ENCODE measurements around the gene PI16. TPM values are rescaled to one million over a fixed set of nuclear protein-coding genes. Genes with fewer than 3 reads are reported as not detected.
"Not testable (repeated sequence)": the region's sequence is repeated elsewhere in the genome, so short reads cannot be mapped to it uniquely, and the experiment has no call there.

Gene PI16
- total RNA-seq, 1 experiment from 2014 or later: not detected

DNA sequence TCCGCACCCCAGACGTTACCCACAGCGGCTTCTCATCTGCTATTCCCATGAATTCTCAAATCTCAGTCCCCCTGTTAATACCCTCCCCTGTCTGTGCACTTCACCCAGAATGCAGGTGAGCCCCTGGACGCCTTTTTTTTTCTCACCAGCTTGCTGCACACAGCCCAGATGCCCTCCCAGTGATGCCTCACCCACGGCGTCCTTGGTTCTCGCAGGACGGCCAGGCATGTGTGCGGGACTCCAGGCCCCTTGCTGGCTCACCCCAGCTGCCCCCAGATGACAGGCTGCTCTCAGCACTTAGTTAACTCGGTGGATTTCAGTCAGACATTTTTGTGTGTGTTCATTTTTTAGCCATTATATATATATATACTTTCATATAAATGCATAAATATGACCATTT, 25.4 kb upstream of the PI16 start:
- DNase-seq (ENCODE audit: low read depth): no peak

GRCh38 chr6:36929607-36930006, 24.9 kb upstream of the PI16 start:
- no peak for DNase-seq (ENCODE audit: low read depth)

GRCh38 chr6:36930483-36930882, 24.1 kb upstream of the PI16 start:
- DNase-seq (ENCODE audit: low read depth): no peak

- DNase-seq (ENCODE audit: low read depth): peak; percentile 34
Measured at GRCh38 chr6:36933102-36933501, 21.4 kb upstream of the PI16 start.

GRCh38 chr6:36933519-36933918, 21.0 kb upstream of the PI16 start:
- no peak for DNase-seq (ENCODE audit: low read depth)

DNA sequence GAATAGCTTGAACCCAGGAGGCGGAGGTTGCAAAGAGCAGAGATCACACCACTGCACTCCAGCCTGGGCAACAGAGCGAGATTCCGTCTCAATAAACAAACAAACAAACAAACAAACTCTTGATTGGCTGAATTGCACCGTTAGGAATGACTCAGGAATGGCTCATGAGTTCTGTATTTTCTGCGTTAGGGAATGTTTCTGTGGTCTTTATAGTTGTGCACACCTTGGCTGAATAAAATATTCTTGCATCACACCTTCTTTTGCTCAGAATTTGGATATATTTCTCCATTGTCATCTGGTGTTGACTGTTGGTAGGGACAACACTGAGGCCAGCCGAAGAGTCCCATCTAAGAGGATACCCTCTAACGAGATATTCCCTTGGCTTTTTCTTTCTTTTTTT, 19.6 kb upstream of the PI16 start:
- DNase-seq (ENCODE audit: low read depth): no peak

DNA sequence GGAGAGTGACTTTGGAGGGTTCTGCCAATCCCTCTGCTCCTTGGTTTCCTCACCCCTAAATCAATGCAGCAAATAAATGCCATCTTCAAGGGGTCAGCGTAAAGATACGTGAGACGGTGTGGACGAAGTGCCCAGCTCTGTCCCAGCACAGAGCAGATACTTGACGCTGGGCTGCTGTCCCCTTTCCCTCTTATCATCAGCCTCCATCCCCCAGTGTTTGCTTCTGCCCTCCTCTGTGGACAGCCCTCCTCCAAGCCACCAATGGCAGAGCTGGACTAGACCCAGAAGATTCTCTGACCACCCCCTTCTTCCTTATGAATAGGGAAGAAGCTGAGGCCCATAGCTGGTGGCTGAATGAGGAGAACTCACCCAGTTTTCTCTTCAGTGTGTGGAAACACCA, 17.7 kb upstream of the PI16 start:
- DNase-seq (ENCODE audit: low read depth): no peak

- DNase-seq (ENCODE audit: low read depth): no peak
Measured at GRCh38 chr6:36937896-36938295, 16.6 kb upstream of the PI16 start.

GRCh38 chr6:36938536-36938935, 16.0 kb upstream of the PI16 start:
- DNase-seq (ENCODE audit: low read depth): peak; percentile 53

DNA sequence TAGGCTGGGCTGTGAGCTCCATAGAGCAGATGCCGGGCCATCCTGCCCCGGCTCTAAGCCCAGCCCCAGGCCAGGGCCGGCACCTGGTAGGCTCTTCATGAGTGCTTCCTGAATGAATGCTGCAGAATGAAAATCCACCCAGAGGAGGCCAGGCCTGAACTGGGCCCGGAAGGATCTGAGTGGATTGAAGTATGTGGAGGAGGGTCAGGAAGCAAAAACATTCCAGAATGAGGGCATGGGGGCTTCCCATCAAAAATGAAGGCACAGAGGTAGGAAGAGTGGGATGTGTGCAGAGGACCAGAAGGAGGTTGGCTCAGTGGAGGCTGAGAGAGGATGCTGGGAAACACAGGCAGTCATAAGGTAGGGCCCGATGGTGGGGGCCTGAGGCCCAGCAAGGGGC, 15.5 kb upstream of the PI16 start:
- not testable (repeated sequence) for DNase-seq (ENCODE audit: low read depth)

DNA sequence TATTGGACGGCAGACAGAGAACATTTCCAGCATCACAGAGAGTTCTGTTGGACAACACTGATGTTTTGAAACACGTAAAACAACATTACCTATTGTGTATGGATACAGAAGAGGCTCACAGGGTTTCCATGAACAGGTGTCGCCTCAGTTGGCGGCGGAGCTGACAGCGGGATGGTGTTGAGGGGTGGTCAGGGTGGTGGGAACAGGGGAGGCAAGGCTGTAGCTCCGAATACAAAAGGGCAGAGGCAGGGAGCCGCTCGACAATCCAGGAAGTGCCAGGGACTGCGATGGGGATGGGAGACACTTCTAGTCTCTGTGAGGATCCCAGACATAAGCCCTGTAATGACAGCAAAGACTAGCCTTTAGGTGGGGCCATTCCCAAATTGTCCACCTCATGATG, 14.5 kb upstream of the PI16 start:
- DNase-seq (ENCODE audit: low read depth): no peak

- DNase-seq (ENCODE audit: low read depth): not testable (repeated sequence)
Measured at GRCh38 chr6:36941561-36941960, 13.0 kb upstream of the PI16 start.

- DNase-seq (ENCODE audit: low read depth): not testable (repeated sequence)
Measured at GRCh38 chr6:36942329-36942728, 12.2 kb upstream of the PI16 start.

GRCh38 chr6:36944650-36945049, 9.9 kb upstream of the PI16 start:
- no peak for DNase-seq (ENCODE audit: low read depth)

GRCh38 chr6:36945301-36945700, 9.2 kb upstream of the PI16 start:
- DNase-seq (ENCODE audit: low read depth): no peak

DNA sequence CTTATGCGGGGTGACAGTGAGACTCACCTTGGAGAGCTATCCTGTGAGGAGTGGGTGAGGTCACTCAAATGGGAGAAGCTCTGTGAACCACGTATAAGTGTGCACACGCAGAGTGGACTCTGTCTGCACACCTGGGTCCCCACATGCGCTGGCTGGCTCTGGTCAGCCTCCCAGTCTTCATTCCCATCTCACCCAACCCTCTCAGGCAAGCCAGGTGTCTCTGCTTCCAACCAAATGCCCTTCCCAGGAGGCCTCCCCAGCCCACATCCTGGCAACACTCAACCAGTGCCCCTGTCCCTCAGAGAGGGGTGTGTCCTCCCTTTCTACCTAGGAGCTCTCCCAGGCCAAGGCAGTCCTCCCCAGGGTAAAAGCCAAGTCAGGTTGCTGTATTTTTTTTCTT, 8.0 kb upstream of the PI16 start:
- no peak for DNase-seq (ENCODE audit: low read depth)

GRCh38 chr6:36947570-36948351, 6.8 kb upstream of the PI16 start:
- no peak for DNase-seq (ENCODE audit: low read depth)

GRCh38 chr6:36949076-36949475, 5.5 kb upstream of the PI16 start:
- DNase-seq (ENCODE audit: low read depth): not testable (repeated sequence)

GRCh38 chr6:36949636-36950035, 4.9 kb upstream of the PI16 start:
- DNase-seq (ENCODE audit: low read depth): peak; percentile 46

GRCh38 chr6:36953931-36954261, 642 bp upstream of the PI16 start:
- DNase-seq (ENCODE audit: low read depth): no peak

DNA sequence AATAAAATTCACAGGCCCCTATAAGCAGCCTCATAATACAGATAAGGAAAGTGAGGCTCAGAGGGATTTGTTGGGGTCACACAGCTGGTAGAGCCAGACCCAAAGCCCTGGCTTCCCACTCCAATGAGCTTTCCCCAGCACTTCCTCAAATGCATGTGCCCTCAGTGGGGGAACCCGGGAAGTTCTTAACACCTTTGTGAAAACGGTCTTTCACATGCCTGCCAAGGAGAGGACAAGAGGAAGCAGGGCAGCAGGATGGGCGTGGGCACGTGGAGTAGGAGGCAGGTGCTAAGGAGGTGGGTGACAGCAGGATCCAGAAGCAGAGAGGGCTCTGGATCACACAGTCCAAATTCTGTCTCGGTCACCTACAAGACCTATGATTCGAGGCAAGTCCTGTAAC, 598 bp downstream of the PI16 start:
- DNase-seq (ENCODE audit: low read depth): no peak

DNA sequence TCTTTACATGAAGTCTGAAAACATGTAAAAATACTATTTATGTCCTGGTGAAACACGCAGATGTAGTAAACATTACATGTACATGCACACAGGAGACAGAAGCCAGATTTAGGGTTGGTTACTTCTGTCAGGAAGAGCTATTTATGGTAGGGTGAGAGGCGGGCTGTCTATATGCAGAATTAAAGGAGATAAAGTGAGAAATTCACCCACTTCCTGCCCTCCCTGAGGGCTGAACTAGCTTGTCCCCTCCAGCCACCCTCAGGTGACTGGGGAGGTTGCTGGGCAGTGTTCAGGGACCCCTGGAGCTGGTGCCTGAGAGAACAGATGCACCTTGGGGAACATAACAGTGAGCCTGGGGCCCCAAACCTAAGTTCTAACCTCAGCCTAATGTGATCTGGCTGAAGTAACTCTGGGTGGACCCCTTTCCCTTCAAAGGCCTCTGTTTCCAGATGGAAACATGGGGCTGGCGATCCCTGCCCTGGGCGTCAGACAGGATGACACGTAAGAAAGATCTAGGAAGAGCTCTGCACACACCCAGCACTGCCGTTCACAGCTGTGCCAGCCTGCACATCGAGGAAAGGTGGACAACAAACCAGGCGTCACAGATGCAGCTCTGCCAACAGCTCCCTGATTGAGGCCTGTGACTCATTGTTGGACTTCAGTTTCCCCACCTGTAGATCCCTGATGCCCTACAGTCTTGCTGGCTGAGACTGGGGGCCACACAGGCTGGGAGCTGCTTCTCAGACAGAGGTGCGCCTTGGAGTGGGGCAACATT, 1.3 kb downstream of the PI16 start:
- DNase-seq (ENCODE audit: low read depth): peak; percentile 34

DNA sequence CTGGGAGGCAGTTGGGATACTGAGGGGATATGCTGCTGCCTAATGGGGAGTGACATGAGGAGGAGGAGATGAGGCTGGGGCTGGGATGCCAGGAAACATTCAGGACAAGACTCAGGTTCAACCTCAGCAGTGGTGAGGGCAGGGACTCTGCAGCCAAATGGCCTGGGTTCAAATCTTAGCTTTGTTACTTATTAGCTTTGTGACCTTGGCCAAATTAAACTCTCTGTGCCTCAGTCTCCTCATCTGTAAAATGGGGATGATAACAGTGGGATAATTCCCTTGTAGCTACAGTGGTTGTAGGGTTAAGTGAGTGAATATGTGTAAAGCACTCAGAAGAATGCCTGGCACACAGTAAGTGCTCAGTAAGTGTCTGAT, 1.9 kb downstream of the PI16 start:
- DNase-seq (ENCODE audit: low read depth): no peak

Measured in RPMI7951 (cell line).